ENCODE data around the gene DUSP5.
"Not testable (repeated sequence)": the region's sequence is repeated elsewhere in the genome, so short reads cannot be mapped to it uniquely, and the experiment has no call there.

DUSP5 gene

DNA sequence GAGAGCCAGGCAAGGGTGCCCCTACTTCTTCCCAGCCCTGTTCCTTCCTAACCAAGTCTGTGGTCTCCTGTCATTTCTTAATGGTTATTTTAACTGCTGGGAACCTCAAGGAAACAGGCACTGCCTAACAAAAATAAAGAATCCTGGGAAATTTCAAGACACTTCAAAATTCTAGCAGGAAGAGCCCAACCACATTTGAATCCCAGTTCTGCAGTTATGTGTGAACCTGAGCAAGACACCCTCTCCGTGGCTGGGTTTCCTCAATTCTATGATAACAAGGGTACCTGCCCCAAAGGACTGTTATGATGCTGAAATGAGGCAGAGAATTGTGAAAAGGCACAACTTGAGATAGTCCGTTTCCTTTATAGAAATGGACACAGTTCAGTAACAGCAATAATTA lies 36.2 kb upstream of the DUSP5 start:
- Histone ChIP-seq H3K27ac (ENCODE audit: low read length) (no peak overlapping the region), H3K4me3 (ENCODE audit: low read length in 2 of 2) (no peak overlapping the region), H3K36me3 (ENCODE audit: control insufficient read depth in 2 of 2, insufficient read depth in 2 of 2, low read length in 2 of 2) (no peaks in the 10 kb centered on the region), H3K9ac (ENCODE audit: low read length in 2 of 2) (no peak overlapping the region), H3K27me3 (ENCODE audit: control insufficient read depth in 1 of 2, insufficient read depth in 2 of 2, low read length in 2 of 2) (no peaks in the 10 kb centered on the region), H3K9me3 (ENCODE audit: control insufficient read depth in 2 of 2, low read length in 2 of 2) (no peaks in the 10 kb centered on the region), H3K4me1 (ENCODE audit: control insufficient read depth, insufficient read depth, low read length) (no peaks in the 10 kb centered on the region)

DNA sequence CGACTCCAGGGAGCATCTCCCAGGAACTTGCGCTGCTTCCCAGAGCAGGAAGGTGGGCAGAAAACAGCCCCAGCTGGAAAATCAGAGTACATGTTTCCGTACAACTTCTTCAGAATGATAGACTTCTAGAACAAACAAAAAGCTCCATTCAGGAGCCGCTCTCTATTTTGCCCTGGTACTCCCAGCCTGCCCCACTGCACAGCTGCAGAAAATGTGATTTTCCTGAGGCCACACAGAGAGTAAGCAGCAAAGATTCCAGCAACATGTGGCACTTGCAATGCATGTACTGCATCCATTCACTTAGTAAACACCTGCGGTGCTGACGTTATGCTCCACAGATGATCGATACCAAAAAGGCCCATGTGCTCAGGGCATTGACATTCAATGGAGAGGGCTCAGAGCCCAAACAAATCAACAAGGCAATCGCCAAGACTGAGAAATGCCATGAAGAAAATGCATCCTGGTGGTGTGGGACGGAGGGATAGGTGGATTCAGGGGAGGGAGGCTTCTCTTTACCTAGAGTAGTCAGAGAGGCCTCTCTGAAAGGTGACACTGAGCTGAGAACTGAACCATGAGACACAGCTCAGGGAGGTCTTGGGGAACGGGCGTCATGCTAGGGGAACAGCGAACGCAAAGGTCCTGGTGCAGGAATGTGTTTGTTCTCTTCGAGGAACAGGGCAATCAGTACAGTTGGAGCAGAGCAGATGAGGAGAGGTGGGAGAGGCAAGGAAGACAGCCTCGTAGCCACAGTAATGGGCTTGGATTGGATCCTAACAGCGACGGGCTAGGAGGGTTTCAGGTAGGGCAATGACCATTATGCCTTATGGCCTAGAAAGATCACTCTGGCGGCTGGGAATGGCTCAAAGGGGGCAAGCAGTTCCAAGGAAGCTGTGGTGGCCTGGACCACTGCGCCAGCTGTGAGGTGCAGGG lies 35.3 kb upstream of the DUSP5 start:
- no peaks in the 10 kb centered on the region for H3K36me3 ChIP-seq (ENCODE audit: control insufficient read depth in 2 of 2, insufficient read depth in 2 of 2, low read length in 2 of 2)
- H3K4me3 ChIP-seq (ENCODE audit: low read length in 2 of 2), result no peak overlapping the region
- H3K4me1 ChIP-seq (ENCODE audit: control insufficient read depth, insufficient read depth, low read length), result no peaks in the 10 kb centered on the region
- no peak overlapping the region for H3K9ac ChIP-seq (ENCODE audit: low read length in 2 of 2)
- no peaks in the 10 kb centered on the region for H3K9me3 ChIP-seq (ENCODE audit: control insufficient read depth in 2 of 2, low read length in 2 of 2)
- no peak overlapping the region for H3K27ac ChIP-seq (ENCODE audit: low read length)
- no peaks in the 10 kb centered on the region for H3K27me3 ChIP-seq (ENCODE audit: control insufficient read depth in 1 of 2, insufficient read depth in 2 of 2, low read length in 2 of 2)

DNA sequence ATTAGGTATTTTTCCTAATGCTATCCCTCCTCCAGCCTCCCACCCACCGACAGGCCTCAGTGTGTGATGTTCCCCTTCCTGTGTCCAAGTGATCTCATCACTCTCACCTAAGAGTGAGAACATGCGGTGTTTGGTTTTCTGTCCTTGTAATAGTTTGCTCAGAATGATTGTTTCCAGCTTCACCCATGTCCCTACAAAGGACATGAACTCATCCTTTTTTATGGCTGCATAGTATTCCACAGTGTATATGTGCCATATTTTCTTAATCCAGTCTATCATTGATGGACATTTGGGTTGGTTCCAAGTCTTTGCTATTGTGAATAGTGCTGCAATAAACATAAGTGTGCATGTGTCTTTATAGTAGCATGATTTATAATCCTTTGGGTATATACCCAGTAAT lies 29.4 kb upstream of the DUSP5 start:
- H3K9me3 ChIP-seq (ENCODE audit: control insufficient read depth in 2 of 2, low read length in 2 of 2); H3K27me3 ChIP-seq (ENCODE audit: control insufficient read depth in 1 of 2, insufficient read depth in 2 of 2, low read length in 2 of 2); H3K4me1 ChIP-seq (ENCODE audit: control insufficient read depth, insufficient read depth, low read length): not testable (repeated sequence)

DNA sequence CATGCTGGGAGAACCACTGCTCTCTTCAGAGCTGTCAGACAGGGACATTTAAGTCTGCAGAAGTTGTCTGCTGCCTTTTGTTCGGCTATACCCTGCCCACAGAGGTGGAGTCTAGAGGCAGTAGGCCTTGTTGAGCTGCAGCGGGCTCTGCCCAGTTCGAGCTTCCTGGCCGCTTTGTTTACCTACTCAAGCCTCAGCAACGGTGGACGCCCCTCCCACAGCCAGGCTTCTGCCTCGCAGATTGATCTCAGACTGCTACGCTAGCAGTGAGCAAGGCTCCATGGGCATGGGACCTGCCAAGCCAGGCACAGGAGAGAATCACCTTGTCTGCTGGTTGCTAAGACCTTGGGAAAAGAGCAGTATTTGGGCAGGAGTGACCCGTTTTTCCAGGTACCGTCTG lies 27.2 kb upstream of the DUSP5 start:
- H3K4me3 ChIP-seq (ENCODE audit: low read length in 2 of 2); H3K36me3 ChIP-seq (ENCODE audit: control insufficient read depth in 2 of 2, insufficient read depth in 2 of 2, low read length in 2 of 2); H3K9ac ChIP-seq (ENCODE audit: low read length in 2 of 2); H3K9me3 ChIP-seq (ENCODE audit: control insufficient read depth in 2 of 2, low read length in 2 of 2); H3K27ac ChIP-seq (ENCODE audit: low read length); H3K27me3 ChIP-seq (ENCODE audit: control insufficient read depth in 1 of 2, insufficient read depth in 2 of 2, low read length in 2 of 2); H3K4me1 ChIP-seq (ENCODE audit: control insufficient read depth, insufficient read depth, low read length): not testable (repeated sequence)

More for the DNA sequence above, 29.4 kb upstream of the DUSP5 start:
- H3K4me3 ChIP-seq (ENCODE audit: low read length in 2 of 2); H3K27ac ChIP-seq (ENCODE audit: low read length); H3K36me3 ChIP-seq (ENCODE audit: control insufficient read depth in 2 of 2, insufficient read depth in 2 of 2, low read length in 2 of 2); H3K9ac ChIP-seq (ENCODE audit: low read length in 2 of 2): not testable (repeated sequence)

DNA sequence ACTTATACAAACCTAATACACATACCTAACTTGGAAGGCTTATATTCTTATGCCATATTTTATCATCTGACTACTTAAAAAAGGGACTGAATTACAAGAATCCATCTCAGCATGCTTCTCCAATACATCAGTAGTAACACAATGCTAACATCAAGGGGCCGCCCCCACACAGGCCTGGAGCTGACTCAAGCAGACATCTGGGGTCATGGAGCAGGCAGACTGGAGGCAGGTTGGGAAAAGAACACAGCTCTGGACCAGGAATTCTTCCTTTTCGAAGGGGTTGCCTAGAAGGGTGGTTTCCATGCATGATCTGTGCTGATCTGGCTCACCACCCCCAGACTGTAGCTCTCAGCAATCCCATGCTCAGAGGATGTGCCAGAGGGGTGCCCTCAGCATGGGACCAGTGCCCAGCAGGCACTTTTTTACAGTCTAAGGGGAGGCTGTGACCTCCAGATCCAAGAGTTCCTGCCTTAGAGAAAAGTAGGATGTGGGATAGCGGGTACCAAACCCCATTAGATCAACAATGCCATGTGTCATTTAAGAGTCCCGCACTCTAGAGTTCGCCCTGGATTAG lies 26.1 kb upstream of the DUSP5 start:
- Histone ChIP-seq H3K4me1 (ENCODE audit: control insufficient read depth, insufficient read depth, low read length) (no peaks in the 10 kb centered on the region), H3K36me3 (ENCODE audit: control insufficient read depth in 2 of 2, insufficient read depth in 2 of 2, low read length in 2 of 2) (no peaks in the 10 kb centered on the region), H3K27ac (ENCODE audit: low read length) (no peak overlapping the region), H3K9ac (ENCODE audit: low read length in 2 of 2) (no peak overlapping the region), H3K4me3 (ENCODE audit: low read length in 2 of 2) (no peak overlapping the region), H3K9me3 (ENCODE audit: control insufficient read depth in 2 of 2, low read length in 2 of 2) (no peaks in the 10 kb centered on the region), H3K27me3 (ENCODE audit: control insufficient read depth in 1 of 2, insufficient read depth in 2 of 2, low read length in 2 of 2) (no peaks in the 10 kb centered on the region)

DNA sequence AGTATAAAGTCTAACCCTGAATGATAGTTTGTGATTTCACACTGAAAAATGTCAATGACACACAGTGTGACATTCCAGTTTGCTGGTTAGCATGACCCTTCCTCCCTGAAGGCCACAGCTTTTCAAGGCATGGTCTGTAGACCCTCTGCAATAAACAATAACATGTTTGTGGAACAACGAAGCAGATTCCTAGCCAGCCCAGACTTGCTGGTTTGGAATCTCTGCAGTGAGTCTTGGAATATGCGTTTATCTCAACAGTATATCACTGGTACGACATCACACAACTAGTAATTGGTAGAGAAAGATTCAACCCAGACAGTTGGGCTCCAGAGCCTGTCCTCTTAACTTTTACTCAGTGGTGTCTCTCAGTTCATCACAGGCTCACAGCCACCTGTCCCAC lies 23.7 kb upstream of the DUSP5 start:
- H3K4me1 ChIP-seq (ENCODE audit: control insufficient read depth, insufficient read depth, low read length), result no peaks in the 10 kb centered on the region
- H3K27me3 ChIP-seq (ENCODE audit: control insufficient read depth in 1 of 2, insufficient read depth in 2 of 2, low read length in 2 of 2), result no peaks in the 10 kb centered on the region
- no peak overlapping the region for H3K27ac ChIP-seq (ENCODE audit: low read length)
- H3K9ac ChIP-seq (ENCODE audit: low read length in 2 of 2), result no peak overlapping the region
- H3K36me3 ChIP-seq (ENCODE audit: control insufficient read depth in 2 of 2, insufficient read depth in 2 of 2, low read length in 2 of 2), result no peaks in the 10 kb centered on the region
- no peak overlapping the region for H3K4me3 ChIP-seq (ENCODE audit: low read length in 2 of 2)
- no peaks in the 10 kb centered on the region for H3K9me3 ChIP-seq (ENCODE audit: control insufficient read depth in 2 of 2, low read length in 2 of 2)

DNA sequence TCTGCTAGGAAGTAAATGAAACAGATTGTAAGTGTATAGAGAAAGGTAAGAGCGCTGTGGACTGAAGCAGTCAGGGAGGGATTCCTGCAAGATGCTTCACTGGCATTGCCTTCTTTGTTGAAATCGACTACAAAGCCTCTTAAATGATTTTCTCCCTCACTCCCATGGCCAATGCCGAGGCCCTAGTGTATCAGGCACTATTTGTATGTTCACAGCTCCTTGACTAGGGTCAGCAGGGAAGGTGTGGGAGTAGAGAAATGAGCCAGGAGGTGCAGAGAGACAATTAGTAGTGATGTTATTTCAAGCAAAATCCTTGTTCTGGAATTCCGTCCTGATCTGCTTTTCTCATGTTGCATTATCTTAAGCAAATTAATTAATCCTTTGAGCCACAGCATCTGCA lies 22.9 kb upstream of the DUSP5 start:
- H3K27ac ChIP-seq (ENCODE audit: low read length), result no peak overlapping the region
- no peaks in the 10 kb centered on the region for H3K27me3 ChIP-seq (ENCODE audit: control insufficient read depth in 1 of 2, insufficient read depth in 2 of 2, low read length in 2 of 2)
- H3K9ac ChIP-seq (ENCODE audit: low read length in 2 of 2), result no peak overlapping the region
- no peaks in the 10 kb centered on the region for H3K36me3 ChIP-seq (ENCODE audit: control insufficient read depth in 2 of 2, insufficient read depth in 2 of 2, low read length in 2 of 2)
- H3K4me1 ChIP-seq (ENCODE audit: control insufficient read depth, insufficient read depth, low read length), result no peaks in the 10 kb centered on the region
- no peaks in the 10 kb centered on the region for H3K9me3 ChIP-seq (ENCODE audit: control insufficient read depth in 2 of 2, low read length in 2 of 2)
- H3K4me3 ChIP-seq (ENCODE audit: low read length in 2 of 2), result no peak overlapping the region

DNA sequence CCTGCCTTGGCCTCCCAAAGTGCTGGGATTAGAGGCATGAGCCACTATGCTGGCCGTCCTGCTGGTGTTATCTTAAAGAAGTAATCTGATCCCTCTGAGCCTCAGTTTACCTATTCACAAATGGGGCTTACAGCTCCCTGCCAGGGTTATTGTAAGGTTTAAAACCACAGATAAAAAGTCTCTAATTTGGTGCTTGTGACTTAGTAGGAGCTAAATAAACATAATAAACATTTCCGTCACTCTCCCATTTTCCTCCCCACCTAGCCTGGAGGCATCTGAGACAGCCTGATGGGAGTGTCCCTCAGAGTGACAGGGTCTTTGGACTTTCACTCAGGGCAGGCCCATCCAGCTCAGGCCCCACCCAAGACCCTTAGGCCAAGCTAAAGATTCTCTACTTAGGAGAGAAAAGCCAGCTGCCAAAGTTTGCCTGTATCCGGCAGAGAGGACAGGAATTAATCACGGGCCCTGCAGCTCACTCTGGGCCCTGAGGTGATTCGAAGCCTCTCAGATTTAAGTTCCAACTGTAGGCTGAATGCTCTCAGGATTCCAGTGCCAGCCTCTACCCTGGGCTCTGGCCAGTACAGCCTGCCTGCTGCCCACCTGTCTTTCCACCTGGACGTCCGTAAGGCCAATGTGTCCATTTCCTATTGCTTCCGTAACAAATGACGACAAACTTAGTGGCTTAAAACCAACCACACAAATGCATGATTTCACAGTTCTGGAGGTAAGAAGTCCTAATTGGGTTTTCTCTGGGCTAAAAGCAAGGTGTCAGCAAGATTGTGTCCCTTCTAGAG lies 21.8 kb upstream of the DUSP5 start:
- H3K4me1 ChIP-seq (ENCODE audit: control insufficient read depth, insufficient read depth, low read length), result no peaks in the 10 kb centered on the region
- H3K9me3 ChIP-seq (ENCODE audit: control insufficient read depth in 2 of 2, low read length in 2 of 2), result no peaks in the 10 kb centered on the region
- H3K27me3 ChIP-seq (ENCODE audit: control insufficient read depth in 1 of 2, insufficient read depth in 2 of 2, low read length in 2 of 2), result no peaks in the 10 kb centered on the region
- H3K27ac ChIP-seq (ENCODE audit: low read length), result no peak overlapping the region
- H3K4me3 ChIP-seq (ENCODE audit: low read length in 2 of 2), result no peak overlapping the region
- H3K36me3 ChIP-seq (ENCODE audit: control insufficient read depth in 2 of 2, insufficient read depth in 2 of 2, low read length in 2 of 2), result no peaks in the 10 kb centered on the region
- H3K9ac ChIP-seq (ENCODE audit: low read length in 2 of 2), result no peak overlapping the region

DNA sequence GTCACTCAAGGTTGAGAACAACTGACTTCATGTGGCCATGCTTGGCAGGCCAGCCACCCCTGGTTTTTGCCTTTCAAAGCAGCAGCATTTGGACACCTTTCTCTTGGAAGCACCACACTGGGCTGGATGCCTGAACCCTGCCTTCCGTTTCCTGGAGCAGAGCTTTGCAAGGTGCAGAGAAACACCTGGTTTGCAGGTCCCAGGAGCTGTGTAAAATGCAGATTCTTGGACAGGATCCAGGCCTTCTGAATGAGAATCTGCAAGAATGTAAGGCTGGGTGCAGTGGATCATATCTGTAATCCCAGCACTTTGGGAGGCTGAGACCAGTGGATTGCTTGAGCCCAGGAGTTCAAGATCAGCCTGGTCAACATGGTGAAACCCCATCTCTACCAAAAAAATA lies 18.0 kb upstream of the DUSP5 start:
- no peaks in the 10 kb centered on the region for H3K27me3 ChIP-seq (ENCODE audit: control insufficient read depth in 1 of 2, insufficient read depth in 2 of 2, low read length in 2 of 2)
- H3K4me3 ChIP-seq (ENCODE audit: low read length in 2 of 2), result no peak overlapping the region
- H3K27ac ChIP-seq (ENCODE audit: low read length), result no peak overlapping the region
- no peaks in the 10 kb centered on the region for H3K4me1 ChIP-seq (ENCODE audit: control insufficient read depth, insufficient read depth, low read length)
- no peaks in the 10 kb centered on the region for H3K36me3 ChIP-seq (ENCODE audit: control insufficient read depth in 2 of 2, insufficient read depth in 2 of 2, low read length in 2 of 2)
- no peaks in the 10 kb centered on the region for H3K9me3 ChIP-seq (ENCODE audit: control insufficient read depth in 2 of 2, low read length in 2 of 2)
- no peak overlapping the region for H3K9ac ChIP-seq (ENCODE audit: low read length in 2 of 2)

DNA sequence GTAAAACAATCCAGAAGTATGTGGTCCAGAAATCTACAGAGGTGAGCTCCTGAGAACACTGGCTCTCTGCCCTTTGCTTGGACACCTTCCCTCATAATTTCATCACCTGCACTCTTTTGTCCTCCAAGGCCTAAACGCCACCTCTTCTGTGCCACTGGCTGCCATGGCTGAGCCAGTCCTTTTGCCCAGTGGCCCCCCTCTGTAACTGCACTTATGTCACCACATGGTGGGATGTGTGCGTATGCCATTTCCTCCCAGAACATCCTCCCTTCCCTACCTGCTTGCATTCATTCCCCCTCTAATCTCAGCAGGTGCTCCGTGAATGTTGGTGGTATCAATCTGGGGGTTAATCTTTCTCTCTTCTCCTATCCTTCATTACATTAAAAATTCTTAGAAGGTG lies 17.3 kb upstream of the DUSP5 start:
- no peaks in the 10 kb centered on the region for H3K4me1 ChIP-seq (ENCODE audit: control insufficient read depth, insufficient read depth, low read length)
- H3K9ac ChIP-seq (ENCODE audit: low read length in 2 of 2), result no peak overlapping the region
- no peaks in the 10 kb centered on the region for H3K36me3 ChIP-seq (ENCODE audit: control insufficient read depth in 2 of 2, insufficient read depth in 2 of 2, low read length in 2 of 2)
- peaks cover 0 to 2% of the 10 kb centered on the region in 2 donors for H3K27me3 ChIP-seq (ENCODE audit: control insufficient read depth in 1 of 2, insufficient read depth in 2 of 2, low read length in 2 of 2)
- H3K27ac ChIP-seq (ENCODE audit: low read length), result no peak overlapping the region
- no peak overlapping the region for H3K4me3 ChIP-seq (ENCODE audit: low read length in 2 of 2)
- H3K9me3 ChIP-seq (ENCODE audit: control insufficient read depth in 2 of 2, low read length in 2 of 2), result no peaks in the 10 kb centered on the region

All from stomach smooth muscle (tissue), 2 donors.